Heart left ventricle (tissue), 13 donors: ENCODE results near the gene SAT2.

Experiments used
- POLR2A ChIP-seq, 2 donors: fragments of 450-650 bp; IDR thresholded peaks; one replicate each; pipeline ENCODE4 v1.6.1; 2017; ENCODE audit warnings: antibody characterized with exemption in 2 of 2, mild to moderate bottlenecking in 2 of 2, moderate library complexity in 2 of 2
- TF ChIP-seq, protein P1 (sequence below), 12 donors: fragments of 200-600 bp; sonication (generic) in 4 of 12; IDR thresholded peaks; one replicate each; pipeline versions ENCODE4 v1.5.0 to v1.8.0; 2018 to 2022; ENCODE audit warnings: antibody characterized with exemption in 12 of 12, mild to moderate bottlenecking in 5 of 12
- donor health status: ischemic (EF 13 %, LVEDD 7.1; RV severe dilation, severe dysfunction).
- donor health status: DM: no; HTN: yes; CAD: no.
- donor health status: DM: no; HTN: no; CAD: no.
- donor health status: ischemic (EF 25% LVEDD 6.9; RV normal size, moderate dysfunction).
- donor health status: ischemic (EF 25% LVEDD 5.7; RV mildly dilated, moderate dysfunction).
- donor health status: ischemic (EF 35%, LVEDD 5.7; RV mildly dilated, moderate dysfunction).
- donor health status: nonischemic (EF 11% LVEDD 7.7; RV severe dilation, severe dysfunction).
- donor health status: DM: yes; HTN: yes; CAD: no.
- donor health status: PGD.
- donor health status: ischemic (EF 29% LVEDD 5.4; RV normal size, mild dysfunction).
- donor health status: nonischemic (EF 23%, LVEDD 6.1; RV moderate dilation, normal function).

DNA sequence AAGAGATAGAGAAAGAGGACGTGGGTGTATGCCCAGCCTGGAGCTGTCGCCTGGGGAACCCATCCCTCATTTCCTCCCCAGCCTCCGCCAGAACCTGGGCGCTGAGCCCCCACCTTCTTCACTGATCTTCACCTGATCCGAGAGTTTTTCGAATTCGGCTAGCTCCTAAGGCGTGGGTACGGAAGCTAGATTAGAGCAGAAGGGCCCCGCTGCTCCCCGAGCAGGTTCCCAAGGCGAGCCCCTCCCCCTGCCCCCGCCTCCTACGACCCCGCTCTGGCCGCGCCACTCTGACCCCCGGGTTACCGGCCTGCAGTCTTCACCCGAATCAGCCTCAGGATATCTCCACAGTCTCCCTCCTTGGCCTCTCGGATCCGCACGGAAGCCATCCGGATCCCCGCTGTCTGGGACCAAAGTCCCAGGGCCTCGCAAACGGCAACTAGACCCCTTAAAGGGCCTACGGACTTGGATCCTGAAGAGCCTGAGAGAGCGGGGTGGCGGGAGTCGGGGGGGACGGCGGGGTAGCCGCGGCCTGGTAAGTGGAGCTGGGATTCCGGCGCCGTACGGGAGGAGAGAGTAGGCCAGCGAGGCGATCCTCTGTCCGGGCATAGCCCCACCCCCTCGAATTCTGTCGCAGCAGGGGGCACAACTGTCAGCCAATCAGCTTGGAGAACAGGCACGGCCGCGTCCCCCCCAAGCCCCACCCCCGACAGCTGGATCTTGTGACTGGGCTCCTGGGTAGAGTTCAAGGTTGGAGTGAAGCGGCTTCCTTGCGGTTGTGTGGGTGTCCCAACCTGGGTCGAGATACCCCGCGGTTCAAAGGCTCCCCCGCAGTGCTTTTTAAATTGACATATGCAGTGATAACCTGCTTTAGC, at the start of gene SAT2:
- TF ChIP-seq, protein P1, sequence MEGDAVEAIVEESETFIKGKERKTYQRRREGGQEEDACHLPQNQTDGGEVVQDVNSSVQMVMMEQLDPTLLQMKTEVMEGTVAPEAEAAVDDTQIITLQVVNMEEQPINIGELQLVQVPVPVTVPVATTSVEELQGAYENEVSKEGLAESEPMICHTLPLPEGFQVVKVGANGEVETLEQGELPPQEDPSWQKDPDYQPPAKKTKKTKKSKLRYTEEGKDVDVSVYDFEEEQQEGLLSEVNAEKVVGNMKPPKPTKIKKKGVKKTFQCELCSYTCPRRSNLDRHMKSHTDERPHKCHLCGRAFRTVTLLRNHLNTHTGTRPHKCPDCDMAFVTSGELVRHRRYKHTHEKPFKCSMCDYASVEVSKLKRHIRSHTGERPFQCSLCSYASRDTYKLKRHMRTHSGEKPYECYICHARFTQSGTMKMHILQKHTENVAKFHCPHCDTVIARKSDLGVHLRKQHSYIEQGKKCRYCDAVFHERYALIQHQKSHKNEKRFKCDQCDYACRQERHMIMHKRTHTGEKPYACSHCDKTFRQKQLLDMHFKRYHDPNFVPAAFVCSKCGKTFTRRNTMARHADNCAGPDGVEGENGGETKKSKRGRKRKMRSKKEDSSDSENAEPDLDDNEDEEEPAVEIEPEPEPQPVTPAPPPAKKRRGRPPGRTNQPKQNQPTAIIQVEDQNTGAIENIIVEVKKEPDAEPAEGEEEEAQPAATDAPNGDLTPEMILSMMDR (IDR thresholded peaks at IDR 0.05): no peak
- peak in 1 of 2 donors; percentile 64 for TF ChIP-seq POLR2A (IDR thresholded peaks at IDR 0.05)
